Measurements from ENCODE around the gene CTNND1. TPM values are rescaled to one million over a fixed set of nuclear protein-coding genes. Genes with fewer than 3 reads are reported as not detected.

CTNND1 gene
- total RNA-seq, 3 donors from 2014 or later, result 82.1 to 259 (median 175) TPM

Other genes starting within 250 kb of the CTNND1 start
- 10 to 100 TPM; 12.0 to 23.4 (median 13.4) TPM for gene SLC43A1, start 246.1 kb upstream of the CTNND1 start, total RNA-seq
- gene TIMM10, start 231.0 kb upstream of the CTNND1 start, total RNA-seq, result 10 to 100 TPM; 37.2 to 56.4 (median 45.9) TPM
- gene SMTNL1, start 224.2 kb upstream of the CTNND1 start, total RNA-seq, result not detected
- gene UBE2L6, start 194.1 kb upstream of the CTNND1 start, total RNA-seq, result 10 to 100 TPM; 25.9 to 66.2 (median 48.1) TPM
- 100 to 1,000 TPM; 421 to 823 (median 479) TPM for gene SERPING1, start 164.1 kb upstream of the CTNND1 start, total RNA-seq
- 1 to 10 TPM; 1.1 to 2.3 (median 2.0) TPM for gene YPEL4, start 111.9 kb upstream of the CTNND1 start, total RNA-seq
- 10 to 100 TPM; 15.4 to 17.7 (median 17.7) TPM for gene CLP1, start 104.0 kb upstream of the CTNND1 start, total RNA-seq
- 10 to 100 TPM; 39.3 to 50.2 (median 39.8) TPM for gene ZDHHC5, start 93.7 kb upstream of the CTNND1 start, total RNA-seq
- 10 to 100 TPM; 18.7 to 27.7 (median 20.6) TPM for gene MED19, start 49.6 kb upstream of the CTNND1 start, total RNA-seq
- gene TMX2, start 49.2 kb upstream of the CTNND1 start, total RNA-seq, result 10 to 100 TPM; 45.8 to 80.1 (median 66.2) TPM
- gene SELENOH, start 20.3 kb upstream of the CTNND1 start, total RNA-seq, result 100 to 1,000 TPM in 2 of 3 donors, 10 to 100 TPM in 1; 84.3 to 153 (median 153) TPM
- gene BTBD18, start 10.0 kb upstream of the CTNND1 start, total RNA-seq, result not detected